NAMALWA (cell line): Measurements from ENCODE around the gene OSBPL9.
"Not testable (repeated sequence)": the region's sequence is repeated elsewhere in the genome, so short reads cannot be mapped to it uniquely, and the experiment has no call there.

Source experiments
- DNase-seq: peaks from one replicate; pipeline ENCODE4 v3.0.0-alpha.2; 2015; ENCODE audit warnings: low spot score

Gene OSBPL9

DNA sequence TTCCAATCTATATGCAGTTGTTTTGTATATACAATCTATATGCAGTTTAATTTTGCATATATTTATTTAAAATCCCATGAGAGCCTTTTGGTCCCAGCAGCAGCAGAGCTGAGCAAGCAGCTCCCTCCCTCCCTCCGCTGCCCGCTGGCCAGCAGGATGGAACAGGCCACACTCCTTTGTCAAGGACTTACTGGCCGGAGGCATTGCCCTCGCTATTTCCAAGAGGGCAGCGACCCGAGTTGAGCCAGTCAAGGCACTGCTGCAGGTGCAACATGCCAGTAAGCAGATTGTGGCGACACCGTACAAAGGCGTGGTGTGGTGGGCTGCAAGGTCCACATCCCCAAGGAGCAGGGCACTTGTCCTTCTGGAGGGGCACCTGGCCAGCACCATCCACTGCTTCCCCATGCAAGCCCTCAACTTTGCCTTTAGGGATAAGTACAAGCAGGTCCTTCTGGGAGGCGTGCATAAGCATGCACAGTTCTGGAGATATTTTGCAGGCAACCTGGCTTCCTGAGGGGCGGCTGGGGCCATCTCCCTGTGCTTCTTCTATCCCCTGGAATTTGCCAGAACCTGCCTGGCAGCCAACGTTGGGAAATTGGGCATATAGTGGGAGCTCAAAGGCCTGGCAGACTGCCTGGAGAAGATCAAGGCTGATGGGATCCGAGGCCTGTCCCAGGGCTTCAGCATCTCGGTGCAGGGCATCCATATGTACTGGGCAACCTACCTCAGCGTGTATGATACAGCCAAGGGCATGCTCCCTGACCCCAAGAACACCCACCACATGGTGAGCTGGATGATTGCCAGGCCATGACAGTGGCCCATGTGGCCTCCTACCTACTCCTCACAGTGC is 92.2 kb downstream of the OSBPL9 start:
- DNase-seq, result no peak

GRCh38 chr1:51709951-51710350 is 93.1 kb downstream of the OSBPL9 start:
- DNase-seq, result no peak

- DNase-seq, result no peak
Measured at GRCh38 chr1:51712590-51712989, 95.7 kb downstream of the OSBPL9 start.

DNA sequence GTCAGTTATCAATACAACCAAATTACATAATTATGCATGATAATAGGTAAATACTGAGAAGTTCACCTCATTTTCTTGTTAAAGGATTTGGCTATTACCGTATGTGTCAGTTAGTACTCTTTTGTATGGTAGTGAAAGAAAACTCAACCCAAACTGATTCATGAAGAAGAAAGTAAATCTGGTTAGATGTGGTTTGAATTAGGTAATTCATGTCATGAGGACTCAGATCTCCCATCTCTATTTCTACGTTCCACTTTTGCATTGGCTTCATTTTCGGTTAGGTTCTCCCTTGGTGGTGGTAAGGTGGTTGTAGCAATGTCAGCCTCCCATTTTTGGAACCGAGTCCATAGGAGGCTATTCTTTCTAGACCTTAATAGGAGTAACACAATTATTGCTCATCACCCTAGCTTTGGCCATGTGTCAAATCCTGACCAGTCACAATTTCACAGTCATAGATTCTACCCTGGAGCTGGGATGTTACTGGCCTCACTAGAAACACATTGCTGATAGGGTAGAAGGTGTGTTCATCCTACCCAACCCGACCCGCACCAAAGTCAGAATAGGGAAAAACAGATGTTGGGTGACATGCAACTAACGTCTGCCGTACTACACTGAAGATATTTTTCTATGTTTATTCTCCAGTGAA is 97.6 kb downstream of the OSBPL9 start:
- no peak for DNase-seq

DNA sequence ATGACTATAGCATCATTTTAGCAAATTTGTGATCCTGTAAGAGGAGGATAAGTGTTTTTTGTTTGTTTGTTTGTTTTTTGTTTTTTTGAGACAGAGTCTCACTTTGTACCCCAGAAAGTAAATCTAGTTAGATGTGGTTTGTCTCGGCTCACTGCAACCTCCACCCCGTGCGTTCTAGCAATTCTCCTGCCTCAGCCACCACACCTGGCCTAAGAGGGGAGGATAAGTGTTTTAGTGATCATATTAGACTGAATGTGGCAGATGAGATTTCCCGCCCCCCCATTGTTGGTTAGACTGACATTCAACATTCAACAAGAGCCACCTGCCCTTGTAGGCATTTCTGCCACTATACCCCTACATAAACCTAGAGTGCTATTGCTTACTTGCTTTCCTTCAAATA is 98.5 kb downstream of the OSBPL9 start:
- no peak for DNase-seq

GRCh38 chr1:51716746-51717145 is 99.9 kb downstream of the OSBPL9 start:
- no peak for DNase-seq

DNA sequence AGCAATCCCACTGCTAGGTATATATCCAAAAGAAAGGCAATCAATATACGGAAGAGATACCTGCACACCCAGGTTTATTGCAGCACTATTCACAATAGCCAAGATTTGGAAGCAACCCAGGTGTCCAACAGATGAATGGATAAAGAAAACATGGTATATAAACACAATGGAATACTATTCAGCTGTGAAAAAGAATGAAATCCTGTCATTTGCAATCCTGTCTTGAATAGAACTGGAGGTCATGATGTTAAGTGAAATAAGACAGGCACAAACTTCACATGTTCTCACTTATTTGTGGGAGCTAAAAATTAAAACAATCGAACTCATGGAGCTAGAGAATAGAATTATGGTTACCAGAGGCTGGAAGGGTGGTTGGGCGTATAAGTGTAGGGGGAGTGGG is 101.0 kb downstream of the OSBPL9 start:
- no peak for DNase-seq

- DNase-seq, result peak; percentile 13
Measured at GRCh38 chr1:51719146-51719545, 102.3 kb downstream of the OSBPL9 start.

DNA sequence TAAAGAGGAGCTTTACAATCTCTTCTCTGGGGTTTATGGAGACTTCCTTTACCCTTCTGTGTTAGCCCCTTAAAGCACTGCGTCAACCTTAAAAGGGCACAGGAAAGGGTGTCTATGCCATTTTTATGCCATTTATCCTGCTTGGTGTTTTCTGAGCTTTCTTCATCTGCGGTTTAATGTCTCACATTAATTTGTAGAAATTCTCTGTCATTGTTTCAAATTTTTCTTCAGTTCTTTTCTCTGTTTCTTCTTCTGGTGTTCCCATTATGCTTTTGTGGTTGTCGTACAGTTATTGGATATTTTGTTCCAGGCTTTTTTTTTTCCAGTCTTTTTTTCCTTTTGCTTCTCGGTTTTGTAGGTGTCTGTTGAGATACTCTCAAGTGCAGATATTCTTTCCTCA is 107.9 kb downstream of the OSBPL9 start:
- DNase-seq, result no peak

GRCh38 chr1:51726051-51726450 is 109.2 kb downstream of the OSBPL9 start:
- no peak for DNase-seq

GRCh38 chr1:51726544-51727225 is 109.8 kb downstream of the OSBPL9 start:
- DNase-seq, result no peak

GRCh38 chr1:51727366-51727765 is 110.5 kb downstream of the OSBPL9 start:
- DNase-seq, result no peak

GRCh38 chr1:51728611-51729155 is 111.8 kb downstream of the OSBPL9 start:
- DNase-seq, result no peak

- DNase-seq, result peak; percentile 98
Measured at GRCh38 chr1:51729156-51729823, 112.4 kb downstream of the OSBPL9 start.

DNA sequence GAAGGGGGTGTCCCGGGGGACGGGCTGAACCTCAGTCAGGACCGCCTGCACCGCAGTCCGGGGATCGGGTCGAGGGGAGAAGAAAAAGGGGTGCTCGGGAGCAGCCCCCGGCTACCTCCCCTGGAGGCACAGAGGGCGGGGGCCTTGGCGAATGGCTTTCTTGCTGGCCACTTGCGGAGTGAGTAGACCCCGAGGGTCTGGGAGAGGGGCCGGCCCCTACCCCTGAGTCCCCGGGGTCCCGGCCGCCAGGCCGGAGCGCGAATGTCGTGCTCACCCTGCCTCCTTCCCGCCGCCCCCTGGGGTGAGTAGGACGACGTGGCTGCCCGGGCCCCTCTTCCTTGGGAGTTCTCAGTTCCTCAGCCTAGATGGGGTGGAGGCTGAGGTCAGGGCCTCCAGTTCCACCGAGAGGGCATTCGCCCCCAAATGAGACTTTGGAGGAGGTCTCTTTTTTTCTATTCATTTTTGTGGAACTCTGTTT is 113.0 kb downstream of the OSBPL9 start:
- peak; percentile 62 for DNase-seq

DNA sequence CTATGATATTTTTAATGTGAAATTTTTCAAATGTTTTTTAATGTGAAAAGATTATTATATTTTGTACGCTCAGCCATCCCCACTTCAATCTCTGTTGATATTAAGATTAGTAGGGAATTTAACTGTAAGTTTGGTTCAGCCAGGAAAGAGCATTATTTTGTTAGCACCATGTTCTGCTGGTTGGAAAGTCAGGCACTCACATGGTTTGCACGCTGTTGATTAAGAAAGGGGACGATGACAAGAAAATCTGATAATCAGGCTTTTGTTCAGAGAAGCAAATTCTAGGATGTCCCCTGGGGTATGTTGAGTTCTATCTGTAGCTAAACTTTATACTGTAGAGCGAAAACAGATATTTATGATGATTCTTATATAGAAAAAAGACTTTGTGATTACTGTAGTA is 115.1 kb downstream of the OSBPL9 start:
- no peak for DNase-seq

- DNase-seq, result no peak
Measured at GRCh38 chr1:51732701-51733425, 116.0 kb downstream of the OSBPL9 start.

GRCh38 chr1:51733426-51733774 is 116.5 kb downstream of the OSBPL9 start:
- DNase-seq, result not testable (repeated sequence)

DNA sequence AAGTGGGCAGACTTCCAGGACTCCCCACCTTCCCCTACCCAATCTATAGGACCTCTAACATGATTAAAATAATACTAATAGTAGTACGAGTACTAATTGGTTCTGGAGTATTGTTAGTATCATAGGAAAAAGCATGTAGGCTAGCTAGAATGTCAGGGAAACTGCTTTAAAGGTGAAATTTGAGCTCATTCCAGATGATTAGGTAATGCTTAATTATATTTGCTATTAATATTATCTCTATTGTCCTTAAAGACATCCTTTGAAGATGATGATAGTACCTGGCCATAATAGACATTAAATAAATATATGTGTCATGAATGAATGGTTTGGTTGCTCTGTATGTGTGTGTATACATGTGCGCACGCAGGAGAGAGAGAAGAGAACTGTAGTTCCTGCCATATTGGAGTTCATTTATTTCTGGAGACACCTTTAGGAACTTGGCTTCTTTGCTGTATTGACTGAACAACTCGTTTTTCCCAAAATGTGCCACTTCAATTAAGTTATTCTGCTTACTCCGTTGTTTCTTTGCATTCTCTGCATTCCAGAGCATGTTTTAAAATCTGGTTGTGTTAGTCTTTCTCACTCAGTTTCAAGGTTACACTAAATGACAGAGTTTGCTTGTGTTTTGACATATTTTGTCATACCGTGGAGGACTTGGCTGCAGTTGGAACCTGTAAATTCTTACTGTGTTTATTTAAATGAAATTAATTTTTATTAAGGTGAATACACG is 117.1 kb downstream of the OSBPL9 start:
- DNase-seq, result no peak

DNA sequence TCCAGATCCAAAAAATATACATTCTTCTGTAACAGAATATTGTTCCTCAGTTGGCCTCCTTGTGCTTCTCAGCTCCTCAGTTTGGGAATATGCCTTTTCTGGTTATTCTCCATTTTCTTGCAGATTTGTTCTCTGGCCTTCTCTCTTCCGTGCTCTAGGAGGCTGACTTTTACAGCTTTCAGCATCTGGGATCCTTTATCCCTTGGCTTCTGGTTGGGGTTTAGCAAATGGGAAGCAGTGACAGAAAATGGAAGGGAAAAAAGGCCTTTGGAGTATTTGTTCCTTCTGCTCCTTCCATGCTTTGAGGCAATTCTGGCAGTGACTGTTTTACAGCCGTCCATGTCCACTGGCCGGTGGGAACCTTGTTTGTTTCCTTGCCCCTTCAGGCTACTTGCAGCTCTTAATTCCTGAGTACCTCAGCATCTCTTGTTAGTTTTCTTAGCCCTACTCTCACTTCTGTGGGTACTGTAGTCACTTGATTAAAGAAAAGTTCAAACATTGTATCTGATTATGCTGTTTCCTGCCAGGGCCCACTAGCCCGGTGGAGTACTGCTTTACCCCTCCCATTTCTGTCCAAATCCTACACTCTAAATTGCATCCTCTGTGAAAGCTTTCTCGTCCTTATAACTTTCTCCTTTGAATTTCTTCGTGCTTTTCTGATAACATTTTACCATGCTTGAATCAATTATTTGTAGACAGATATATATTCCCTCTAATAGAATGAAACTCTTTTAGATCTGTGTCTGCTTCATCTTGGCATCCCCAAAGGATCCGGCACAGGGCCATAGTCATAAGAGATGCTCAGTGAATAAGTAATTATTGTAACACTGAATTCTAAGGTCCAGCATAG is 118.2 kb downstream of the OSBPL9 start:
- no peak for DNase-seq
